Measurements from ENCODE around the gene RAB35. TPM values are rescaled to one million over a fixed set of nuclear protein-coding genes. Genes with fewer than 3 reads are reported as not detected.

RAB35 gene
- 176 TPM for polyA plus RNA-seq (2012; ENCODE audit: insufficient read depth, insufficient read length, low read depth)

DNA sequence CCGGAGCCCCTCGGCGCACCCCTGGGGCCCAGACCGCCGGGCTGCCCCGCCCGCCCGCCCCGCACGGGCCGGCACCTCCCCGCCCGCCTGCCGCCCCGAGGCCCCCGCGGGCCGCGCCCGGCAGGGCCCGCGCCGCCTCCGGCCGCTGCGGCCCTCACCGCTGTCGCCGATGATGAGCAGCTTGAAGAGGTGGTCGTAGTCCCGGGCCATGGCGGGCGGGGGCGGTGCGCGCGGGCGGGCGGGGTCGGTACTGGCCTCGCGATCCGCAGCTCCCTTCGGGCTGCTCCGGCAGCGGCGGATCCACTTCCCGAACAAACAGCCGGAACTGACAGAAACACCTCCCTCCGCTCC lies at the start of gene RAB35:
Gene RAB35 (minus strand): TSS at position 313 of the 351 bp plus-strand sequence. CDS start 103 bp downstream, at position 210.
- no peaks in the 10 kb centered on the region for H3K9me3 ChIP-seq
- peak within 1 kb of the TSS; percentile 91 for H3K4me3 ChIP-seq (ENCODE audit: low read depth, low read length)
- TF ChIP-seq, protein P1, sequence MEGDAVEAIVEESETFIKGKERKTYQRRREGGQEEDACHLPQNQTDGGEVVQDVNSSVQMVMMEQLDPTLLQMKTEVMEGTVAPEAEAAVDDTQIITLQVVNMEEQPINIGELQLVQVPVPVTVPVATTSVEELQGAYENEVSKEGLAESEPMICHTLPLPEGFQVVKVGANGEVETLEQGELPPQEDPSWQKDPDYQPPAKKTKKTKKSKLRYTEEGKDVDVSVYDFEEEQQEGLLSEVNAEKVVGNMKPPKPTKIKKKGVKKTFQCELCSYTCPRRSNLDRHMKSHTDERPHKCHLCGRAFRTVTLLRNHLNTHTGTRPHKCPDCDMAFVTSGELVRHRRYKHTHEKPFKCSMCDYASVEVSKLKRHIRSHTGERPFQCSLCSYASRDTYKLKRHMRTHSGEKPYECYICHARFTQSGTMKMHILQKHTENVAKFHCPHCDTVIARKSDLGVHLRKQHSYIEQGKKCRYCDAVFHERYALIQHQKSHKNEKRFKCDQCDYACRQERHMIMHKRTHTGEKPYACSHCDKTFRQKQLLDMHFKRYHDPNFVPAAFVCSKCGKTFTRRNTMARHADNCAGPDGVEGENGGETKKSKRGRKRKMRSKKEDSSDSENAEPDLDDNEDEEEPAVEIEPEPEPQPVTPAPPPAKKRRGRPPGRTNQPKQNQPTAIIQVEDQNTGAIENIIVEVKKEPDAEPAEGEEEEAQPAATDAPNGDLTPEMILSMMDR (IDR thresholded peaks at IDR 0.05; ENCODE audit: low read depth, low read length), result no peak
- no peaks in the 10 kb centered on the region for H3K27me3 ChIP-seq
- H3K36me3 ChIP-seq, result peaks cover 15% of the 10 kb centered on the region
- peaks cover 5% of the 10 kb centered on the region; the same call in 1 of the 2 replicates for H3K4me1 ChIP-seq
- DNase-seq, result no peak

DNA sequence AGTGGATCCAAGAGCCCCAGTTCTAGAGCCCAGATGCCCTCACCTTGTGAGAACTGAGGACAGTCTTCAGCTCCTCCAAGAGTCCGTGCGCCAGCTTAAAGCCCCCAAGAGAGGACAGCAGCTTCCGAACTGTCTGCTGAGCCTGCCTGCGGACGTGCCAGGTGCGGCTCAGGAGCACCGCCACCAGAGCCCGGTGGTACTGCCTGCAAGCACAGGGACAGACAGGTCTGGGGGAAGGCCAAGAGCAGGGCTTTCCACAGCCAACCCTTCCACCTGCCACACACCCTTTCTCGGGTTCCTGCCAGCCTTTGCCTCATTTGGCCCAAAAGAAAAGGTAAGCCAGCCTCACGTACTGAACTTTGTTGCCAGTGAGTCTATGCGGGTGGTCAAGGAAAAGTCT lies 47.7 kb upstream of the RAB35 start:
- H3K36me3 ChIP-seq, result peaks cover 83% of the 10 kb centered on the region
- TF ChIP-seq, protein P1 (IDR thresholded peaks at IDR 0.05; ENCODE audit: low read depth, low read length), result no peak
- no peak for DNase-seq
- no peaks in the 10 kb centered on the region for H3K9me3 ChIP-seq
- H3K4me1 ChIP-seq, result no peaks in the 10 kb centered on the region
- no peaks in the 10 kb centered on the region for H3K27me3 ChIP-seq
- H3K4me3 ChIP-seq (ENCODE audit: low read depth, low read length), result no peak overlapping the region

DNA sequence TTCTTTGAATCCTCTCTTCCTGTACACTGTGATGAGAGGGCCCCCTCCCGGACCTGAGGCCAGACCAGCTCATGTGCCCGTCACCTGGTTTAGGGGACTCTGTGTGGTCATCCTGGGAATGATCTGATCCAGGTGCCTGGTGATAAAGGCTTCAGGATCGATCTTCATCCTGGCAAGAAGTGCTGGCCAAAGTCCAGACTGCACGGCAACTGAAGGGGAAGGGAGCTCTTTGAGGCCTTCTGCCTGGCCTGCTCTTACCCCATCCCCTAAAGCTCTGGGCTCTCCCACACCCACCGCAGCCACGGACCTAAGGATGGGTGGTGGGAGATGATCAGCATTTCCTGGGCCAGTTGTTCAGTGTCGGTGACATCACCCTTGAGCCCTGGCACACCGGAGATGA lies 46.2 kb upstream of the RAB35 start:
- Histone ChIP-seq H3K4me3 (ENCODE audit: low read depth, low read length) (no peak overlapping the region), H3K9me3 (no peaks in the 10 kb centered on the region), H3K36me3 (peaks cover 84% of the 10 kb centered on the region), H3K4me1 (no peaks in the 10 kb centered on the region), H3K27me3 (no peaks in the 10 kb centered on the region)
- no peak for DNase-seq
- TF ChIP-seq, protein P1 (IDR thresholded peaks at IDR 0.05; ENCODE audit: low read depth, low read length), result no peak

DNA sequence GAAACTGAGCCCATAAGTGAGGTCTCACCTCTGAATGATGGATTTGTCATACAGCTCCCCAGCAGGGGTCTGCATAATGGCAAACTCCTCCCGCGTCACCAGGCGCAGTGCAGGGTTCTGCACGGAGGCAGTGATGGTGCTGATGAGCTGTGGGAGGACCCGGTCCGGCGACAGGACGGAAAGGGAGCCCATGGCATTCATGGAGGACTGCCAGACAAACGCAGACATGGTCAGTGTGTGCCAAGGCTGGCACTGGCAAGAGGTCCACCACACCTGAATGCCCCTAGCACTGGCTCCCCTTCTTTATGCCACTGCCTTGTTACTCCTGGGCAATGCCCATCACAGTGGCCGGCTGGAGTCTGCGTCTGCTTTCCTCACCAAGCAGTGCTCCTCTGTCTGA lies 45.3 kb upstream of the RAB35 start:
- DNase-seq, result no peak
- Histone ChIP-seq H3K4me1 (no peaks in the 10 kb centered on the region), H3K9me3 (no peaks in the 10 kb centered on the region), H3K36me3 (peaks cover 87% of the 10 kb centered on the region), H3K4me3 (ENCODE audit: low read depth, low read length) (no peak overlapping the region), H3K27me3 (no peaks in the 10 kb centered on the region)
- TF ChIP-seq, protein P1 (IDR thresholded peaks at IDR 0.05; ENCODE audit: low read depth, low read length), result no peak

DNA sequence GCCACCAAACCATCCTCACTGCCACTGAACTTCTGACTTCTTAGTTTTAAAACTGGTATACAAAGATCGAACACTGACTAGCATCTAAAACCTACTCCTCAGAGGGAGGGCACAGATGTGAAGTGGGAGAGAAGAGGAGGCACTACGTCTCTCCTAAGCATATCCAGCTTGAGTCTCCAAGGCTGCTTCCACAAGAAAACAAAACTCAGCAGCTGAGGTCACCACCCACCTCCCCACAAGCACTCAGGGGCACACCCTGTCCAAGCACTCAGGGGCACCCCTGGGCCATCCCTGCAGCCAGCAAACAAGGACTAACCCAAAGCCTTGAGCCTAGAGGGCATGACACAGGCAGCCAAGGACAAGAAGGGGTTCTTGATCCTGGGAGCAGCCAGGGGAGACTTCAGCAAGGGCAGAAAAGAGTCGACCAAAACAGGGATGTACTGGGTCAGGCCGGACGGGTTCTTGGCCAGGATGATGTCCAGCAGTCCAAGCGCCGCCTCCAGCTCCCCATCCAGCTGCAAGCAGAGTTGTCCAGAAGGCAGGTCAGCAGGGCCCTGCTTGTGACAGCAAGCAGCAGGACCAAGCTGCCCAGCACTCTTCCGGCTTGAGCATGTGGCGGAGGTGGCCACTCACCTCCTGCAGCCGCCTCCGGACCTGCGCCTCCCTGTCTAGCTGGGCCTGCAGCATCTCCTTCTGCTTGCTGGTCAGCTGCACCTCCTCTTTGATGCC lies 43.1 kb upstream of the RAB35 start:
- Histone ChIP-seq H3K9me3 (no peaks in the 10 kb centered on the region), H3K4me3 (ENCODE audit: low read depth, low read length) (no peak overlapping the region), H3K36me3 (peaks cover 97% of the 10 kb centered on the region), H3K4me1 (no peaks in the 10 kb centered on the region), H3K27me3 (no peaks in the 10 kb centered on the region)
- TF ChIP-seq, protein P1 (IDR thresholded peaks at IDR 0.05; ENCODE audit: low read depth, low read length), result no peak
- no peak for DNase-seq

DNA sequence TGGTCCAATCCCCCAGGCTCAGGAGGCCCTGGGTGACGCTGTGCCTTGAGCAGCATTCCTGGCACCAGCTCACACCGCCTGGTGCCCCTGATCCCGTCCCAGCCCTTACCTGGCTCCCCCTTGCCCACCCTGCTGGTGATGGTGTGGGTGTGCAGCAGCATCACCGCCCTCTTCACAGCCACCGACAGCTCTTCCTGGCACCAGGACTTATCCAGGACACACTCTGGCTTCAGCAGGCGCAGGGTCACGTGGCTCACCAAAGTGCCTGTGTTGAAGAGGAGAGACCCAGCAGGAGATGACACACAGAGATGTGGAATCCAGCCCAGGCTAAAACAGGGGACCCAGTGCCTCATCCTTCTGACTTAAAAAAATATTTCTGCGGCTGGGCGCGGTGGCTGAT lies 41.8 kb upstream of the RAB35 start:
- Histone ChIP-seq H3K9me3 (no peaks in the 10 kb centered on the region), H3K27me3 (no peaks in the 10 kb centered on the region), H3K4me1 (no peaks in the 10 kb centered on the region), H3K4me3 (ENCODE audit: low read depth, low read length) (no peak overlapping the region), H3K36me3 (peaks cover 98% of the 10 kb centered on the region)
- no peak for DNase-seq
- TF ChIP-seq, protein P1 (IDR thresholded peaks at IDR 0.05; ENCODE audit: low read depth, low read length), result no peak

Data from BE2C (cell line).